HepG2 (cell line): Measurements from ENCODE around the gene TOP3B. TPM values are rescaled to one million over a fixed set of nuclear protein-coding genes. Genes with fewer than 3 reads are reported as not detected.

Experiments
- ATAC-seq: fragments of 200-7000 bp; cut with Tn5 transposase; 3 replicates; pipeline ENCODE4 v1.9.1; 2020; ENCODE audit warnings: mild to moderate bottlenecking, moderate library complexity
- BruUV-seq: library from RNA; stranded (reverse); fragments of 400-500 nt; replicated peaks from 2 replicates; lab custom pipeline; 2021; lab: Mats Ljungman, UMichigan
- CTCF ChIA-PET: fragments of 300-600 bp; formaldehyde crosslinking; extraction: SDS; loops from one replicate; lab custom pipeline; 2021; ENCODE audit warnings: low total read pairs, inconsistent platforms, low intra/inter-chr PET ratio; lab: Yijun Ruan, JAX
- POLR2A ChIA-PET: fragments of 350-600 bp; sonication (Branson Sonifier 250); formaldehyde crosslinking; loops from one replicate; lab custom pipeline; 2020; ENCODE audit warnings: antibody characterized with exemption, inconsistent platforms; lab: Yijun Ruan, JAX
- DNase-seq: peaks from one replicate; pipeline ENCODE4 v3.0.0-alpha.2; 2015; ENCODE audit warnings: low spot score
- FAIRE-seq: peaks from 3 replicates; lab custom pipeline; 2011; peaks lifted over from hg19 to GRCh38; lab: Jason Lieb, UNC
- H2AFZ ChIP-seq: one replicate; pipeline ENCODE4 v1.6.1; 2011; ENCODE audit warnings: low read length, inconsistent platforms
- H3K27ac ChIP-seq: fragments of 300-600 bp; 3 replicates; pipeline ENCODE4 v1.8.0; 2011; ENCODE audit warnings: mixed run types, mild to moderate bottlenecking, mixed read lengths, low read length, inconsistent platforms; ENCODE audit not compliant: insufficient read depth; ENCODE audit errors: extremely low read length
- H3K27me3 ChIP-seq, 2 experiments: fragments of 200-600 bp in 1 of 2; 2 replicates in 1 of 2; 3 replicates in 1 of 2; pipeline versions ENCODE4 v1.6.0 to v1.8.0; 2011; ENCODE audit warnings: low read length in 2 of 2, mild to moderate bottlenecking in 2 of 2, moderate library complexity in 2 of 2, inconsistent platforms in 1 of 2; ENCODE audit not compliant: insufficient read depth in 2 of 2, control insufficient read depth in 1 of 2
- H3K36me3 ChIP-seq, 2 experiments: fragments of 200-600 bp in 1 of 2; replicated peaks in 1 of 2; 2 replicates in 1 of 2; 3 replicates in 1 of 2; pipeline versions ENCODE4 v1.5.1 to v1.8.0; 2011; ENCODE audit warnings: low read length in 2 of 2, inconsistent platforms in 1 of 2; ENCODE audit not compliant: insufficient read depth in 2 of 2, control insufficient read depth in 1 of 2
- H3K4me1 ChIP-seq: 2 replicates; pipeline ENCODE4 v1.5.1; 2012; ENCODE audit warnings: low read length, inconsistent platforms; ENCODE audit not compliant: insufficient read depth
- H3K4me2 ChIP-seq: 2 replicates; pipeline ENCODE4 v1.6.0; 2011; ENCODE audit warnings: low read depth, low read length, inconsistent platforms
- H3K4me3 ChIP-seq, 3 experiments: fragments of 200-600 bp in 1 of 3; sonication (generic), shearing (Covaris generic) in 1 of 3; replicated peaks in 1 of 3; 2 replicates each; pipeline ENCODE4 v1.5.1; 2011 to 2016; ENCODE audit warnings: low read length in 3 of 3, inconsistent platforms in 2 of 3, low read depth in 2 of 3, mild to moderate bottlenecking in 2 of 3, control low read depth in 1 of 3, mixed read lengths in 1 of 3; ENCODE audit not compliant: insufficient read depth in 1 of 3
- H3K79me2 ChIP-seq: one replicate; pipeline ENCODE4 v1.6.1; 2011; ENCODE audit warnings: low read length, inconsistent platforms; ENCODE audit not compliant: insufficient read depth
- H3K9ac ChIP-seq: 2 replicates; pipeline ENCODE4 v1.6.0; 2011; ENCODE audit warnings: mild to moderate bottlenecking, low read depth, low read length, inconsistent platforms; ENCODE audit not compliant: insufficient read depth
- H3K9me3 ChIP-seq: 2 replicates; pipeline ENCODE4 v1.5.1; 2012; ENCODE audit warnings: mild to moderate bottlenecking, low read length
- H4K20me1 ChIP-seq: 2 replicates; pipeline ENCODE4 v1.6.0; 2011; ENCODE audit warnings: inconsistent platforms, mild to moderate bottlenecking, low read length, moderate library complexity; ENCODE audit not compliant: insufficient read depth
- GABPA ChIP-seq, 2 experiments: IDR thresholded peaks; 2 replicates each; pipeline ENCODE4 v1.6.1; 2011 to 2016; ENCODE audit warnings: low read depth in 2 of 2, low read length in 1 of 2, missing biosample characterization in 1 of 2, missing genetic modification characterization in 1 of 2
- HOXA5 ChIP-seq: sonication (generic); formaldehyde crosslinking; IDR thresholded peaks from 2 replicates; pipeline ENCODE4 v1.4.0; 2020; ENCODE audit warnings: missing genetic modification reagents
- HOXD1 ChIP-seq: sonication (generic); formaldehyde crosslinking; IDR thresholded peaks from 2 replicates; pipeline ENCODE4 v1.5.0; 2020; ENCODE audit warnings: missing genetic modification reagents
- LCORL ChIP-seq, 2 experiments: fragments of 450-650 bp in 1 of 2; sonication (generic) in 1 of 2; formaldehyde crosslinking in 1 of 2; IDR thresholded peaks; 2 replicates each; pipeline versions ENCODE4 v1.5.0 to v1.6.1; 2017 to 2020; ENCODE audit warnings: antibody characterized with exemption in 1 of 2, missing genetic modification reagents in 1 of 2
- MAF1 ChIP-seq: sonication (generic); formaldehyde crosslinking; IDR thresholded peaks from 2 replicates; pipeline ENCODE4 v1.5.0; 2020; ENCODE audit warnings: missing genetic modification reagents, borderline replicate concordance
- NFE2 ChIP-seq: sonication (generic); formaldehyde crosslinking; IDR thresholded peaks from 2 replicates; pipeline ENCODE4 v1.4.0; 2020; ENCODE audit warnings: missing genetic modification reagents
- ONECUT2 ChIP-seq: sonication (generic); formaldehyde crosslinking; IDR thresholded peaks from 2 replicates; pipeline ENCODE4 v1.4.0; 2020; ENCODE audit warnings: missing genetic modification reagents
- SIX4 ChIP-seq: sonication (generic); formaldehyde crosslinking; IDR thresholded peaks from 2 replicates; pipeline ENCODE4 v1.4.0; 2020; ENCODE audit warnings: missing genetic modification reagents
- SMAD1 ChIP-seq: sonication (generic); formaldehyde crosslinking; IDR thresholded peaks from 2 replicates; pipeline ENCODE4 v1.4.0; 2020; ENCODE audit warnings: missing genetic modification reagents, low read depth, mild to moderate bottlenecking, borderline replicate concordance
- ZBTB1 ChIP-seq: sonication (generic); formaldehyde crosslinking; IDR thresholded peaks from 2 replicates; pipeline ENCODE4 v1.4.0; 2020; ENCODE audit warnings: missing genetic modification reagents, borderline replicate concordance
- ZKSCAN8 ChIP-seq: IDR thresholded peaks from 2 replicates; pipeline ENCODE4 v1.6.1; 2016; ENCODE audit warnings: borderline replicate concordance, missing genetic modification reagents, missing compliant biosample characterization
- ZNF431 ChIP-seq: sonication (generic); formaldehyde crosslinking; IDR thresholded peaks from 2 replicates; pipeline ENCODE4 v1.9.0; 2022; ENCODE audit warnings: missing genetic modification reagents, low read depth, mild to moderate bottlenecking, borderline replicate concordance
- ZNF773 ChIP-seq: sonication (generic); formaldehyde crosslinking; IDR thresholded peaks from 2 replicates; pipeline ENCODE4 v1.4.0; 2020; ENCODE audit warnings: missing genetic modification reagents, borderline replicate concordance
- ZZZ3 ChIP-seq: sonication (generic); formaldehyde crosslinking; IDR thresholded peaks from 2 replicates; pipeline ENCODE4 v1.4.0; 2020; ENCODE audit warnings: missing genetic modification reagents, mild to moderate bottlenecking, borderline replicate concordance
- WGBS: methylation state at CpG from one replicate; pipeline ENCODE4 v1.1.6; 2017; ENCODE audit warnings: low lambda C conversion rate; 5-methylcytosine and 5-hydroxymethylcytosine counted together
- in situ Hi-C: cut with HindIII; loops from 2 replicates; pipeline ENCODE4 v1.10.0; 2017; ENCODE audit warnings: low pct_unique_long_range_greater_than_20kb; ENCODE audit not compliant: extremely low pct_ligation_motif_present
- intact Hi-C: fragments of 100-400 bp; cut with micrococcal nuclease; formaldehyde crosslinking; loops from one replicate; pipeline ENCODE4 v1.10.0; 2022; ENCODE audit not compliant: unreplicated experiment
- polyA plus RNA-seq, 8 experiments: library from polyadenylated mRNA; depleted of rRNA in 3 of 8; stranded (reverse) in 7 of 8; unstranded in 1 of 8; fragments of >200 nt; fragmentation: Illumina TruSeq in 4 of 8; extraction: Trizol in 4 of 8; gene quantifications; 2 replicates each; pipeline versions ENCODE4 v1.2.1 to v1.2.3, GENCODE V29; 2011 to 2016; ENCODE audit warnings: low read depth in 4 of 8, missing spikeins in 1 of 8, mixed read lengths in 1 of 8; ENCODE audit not compliant: insufficient read depth in 1 of 8
- total RNA-seq, 5 experiments: library from RNA; depleted of rRNA; stranded (reverse); fragments of >200 nt; fragmentation: Illumina TruSeq; extraction: Trizol; gene quantifications; 2 replicates each; pipeline ENCODE4 v1.2.3, GENCODE V29; 2016; ENCODE audit warnings: low read depth in 1 of 5
- TF ChIP-seq, protein P1 (sequence below): sonication (generic); formaldehyde crosslinking; IDR thresholded peaks from 2 replicates; pipeline ENCODE4 v1.4.0; 2020; ENCODE audit warnings: missing genetic modification reagents, borderline replicate concordance
- TF ChIP-seq, protein P2 (sequence below): sonication (generic); formaldehyde crosslinking; IDR thresholded peaks from 2 replicates; pipeline ENCODE4 v1.4.0; 2020; ENCODE audit warnings: missing genetic modification reagents
- TF ChIP-seq, protein P3 (sequence below): sonication (generic); formaldehyde crosslinking; IDR thresholded peaks from 2 replicates; pipeline ENCODE4 v1.5.1; 2020; ENCODE audit warnings: mild to moderate bottlenecking, missing genetic modification reagents, moderate library complexity
- TF ChIP-seq, protein P4 (sequence below): sonication (generic); formaldehyde crosslinking; IDR thresholded peaks from 2 replicates; pipeline ENCODE4 v1.4.0; 2020; ENCODE audit warnings: missing genetic modification reagents
- TF ChIP-seq, protein P5 (sequence below): IDR thresholded peaks from 2 replicates; pipeline ENCODE4 v1.6.1; 2018; ENCODE audit warnings: missing genetic modification reagents

The TOP3B gene
- total and polyA plus RNA-seq, 2 of the 13 experiments (the other 11 are each of a cell fraction or from before 2014, with no cell fraction given) = 28.5 to 29.7 TPM

DNA sequence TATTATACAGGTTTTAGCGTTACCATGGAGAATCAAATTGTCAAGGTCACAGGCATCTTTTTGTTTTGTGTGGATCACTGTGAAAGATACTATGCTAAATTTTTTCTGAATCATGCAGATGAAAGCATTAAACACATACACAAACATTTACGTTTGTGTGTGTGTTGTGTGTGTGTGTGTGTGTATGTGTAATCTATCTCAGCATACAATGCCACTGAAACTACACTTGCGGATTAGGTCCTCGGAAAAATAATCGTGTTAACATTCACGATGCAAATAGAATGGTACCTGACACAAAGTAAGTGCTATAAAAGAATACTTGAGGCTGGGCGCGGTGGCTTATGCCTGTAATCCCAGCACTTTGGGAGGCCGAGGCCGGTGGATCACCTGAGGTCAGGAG, 41.9 kb upstream of the TOP3B start:
- Histone ChIP-seq H3K9ac (no peak overlapping the region), H3K36me3 (no peaks in the 10 kb centered on the region), H3K4me3 (no peak overlapping the region), H3K4me1 (no peaks in the 10 kb centered on the region), H3K27ac (no peak overlapping the region), H4K20me1 (no peaks in the 10 kb centered on the region), H3K9me3 (no peaks in the 10 kb centered on the region), H3K27me3 (peaks cover 0 to 30% of the 10 kb centered on the region in 2 experiments; a peak in 4 of 5 replicates), H3K79me2 (no peaks in the 10 kb centered on the region), H2AFZ (no peak overlapping the region), H3K4me2 (no peak overlapping the region)
- in situ Hi-C loops = no loop called here
- no peak for FAIRE-seq
- ATAC-seq = no peak
- POLR2A ChIA-PET = no interaction called here
- CTCF ChIA-PET = no interaction called here
- no peak for DNase-seq
- WGBS = 51% methylated on average over 10 of the region's 10 CpGs
- BruUV-seq = no TSS peak
- intact Hi-C loops = no loop called here
- TF ChIP-seq, protein P1, sequence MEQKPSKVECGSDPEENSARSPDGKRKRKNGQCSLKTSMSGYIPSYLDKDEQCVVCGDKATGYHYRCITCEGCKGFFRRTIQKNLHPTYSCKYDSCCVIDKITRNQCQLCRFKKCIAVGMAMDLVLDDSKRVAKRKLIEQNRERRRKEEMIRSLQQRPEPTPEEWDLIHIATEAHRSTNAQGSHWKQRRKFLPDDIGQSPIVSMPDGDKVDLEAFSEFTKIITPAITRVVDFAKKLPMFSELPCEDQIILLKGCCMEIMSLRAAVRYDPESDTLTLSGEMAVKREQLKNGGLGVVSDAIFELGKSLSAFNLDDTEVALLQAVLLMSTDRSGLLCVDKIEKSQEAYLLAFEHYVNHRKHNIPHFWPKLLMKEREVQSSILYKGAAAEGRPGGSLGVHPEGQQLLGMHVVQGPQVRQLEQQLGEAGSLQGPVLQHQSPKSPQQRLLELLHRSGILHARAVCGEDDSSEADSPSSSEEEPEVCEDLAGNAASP (CRISPR knock-in tag) = no peak
- TF ChIP-seq ZKSCAN8 (CRISPR knock-in tag) (no peak), ZNF431 (CRISPR knock-in tag) (no peak), ZBTB1 (CRISPR knock-in tag) (no peak), ZNF773 (CRISPR knock-in tag) (no peak), GABPA (IDR thresholded peaks at IDR 0.05; ENCODE audit: low read depth, low read length) (no peak), GABPA (CRISPR knock-in tag; IDR thresholded peaks at IDR 0.05; ENCODE audit: low read depth) (no peak), SMAD1 (CRISPR knock-in tag) (no peak), HOXA5 (no peak), ZZZ3 (CRISPR knock-in tag) (no peak), ONECUT2 (CRISPR knock-in tag) (no peak), MAF1 (CRISPR knock-in tag) (no peak), SIX4 (no peak), NFE2 (CRISPR knock-in tag) (no peak), LCORL (IDR thresholded peaks at IDR 0.05) (no peak), LCORL (CRISPR knock-in tag; IDR thresholded peaks at IDR 0.05) (no peak), HOXD1 (CRISPR knock-in tag) (no peak)
- TF ChIP-seq, protein P2, sequence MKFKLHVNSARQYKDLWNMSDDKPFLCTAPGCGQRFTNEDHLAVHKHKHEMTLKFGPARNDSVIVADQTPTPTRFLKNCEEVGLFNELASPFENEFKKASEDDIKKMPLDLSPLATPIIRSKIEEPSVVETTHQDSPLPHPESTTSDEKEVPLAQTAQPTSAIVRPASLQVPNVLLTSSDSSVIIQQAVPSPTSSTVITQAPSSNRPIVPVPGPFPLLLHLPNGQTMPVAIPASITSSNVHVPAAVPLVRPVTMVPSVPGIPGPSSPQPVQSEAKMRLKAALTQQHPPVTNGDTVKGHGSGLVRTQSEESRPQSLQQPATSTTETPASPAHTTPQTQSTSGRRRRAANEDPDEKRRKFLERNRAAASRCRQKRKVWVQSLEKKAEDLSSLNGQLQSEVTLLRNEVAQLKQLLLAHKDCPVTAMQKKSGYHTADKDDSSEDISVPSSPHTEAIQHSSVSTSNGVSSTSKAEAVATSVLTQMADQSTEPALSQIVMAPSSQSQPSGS (CRISPR knock-in tag) = no peak
- TF ChIP-seq, protein P3, sequence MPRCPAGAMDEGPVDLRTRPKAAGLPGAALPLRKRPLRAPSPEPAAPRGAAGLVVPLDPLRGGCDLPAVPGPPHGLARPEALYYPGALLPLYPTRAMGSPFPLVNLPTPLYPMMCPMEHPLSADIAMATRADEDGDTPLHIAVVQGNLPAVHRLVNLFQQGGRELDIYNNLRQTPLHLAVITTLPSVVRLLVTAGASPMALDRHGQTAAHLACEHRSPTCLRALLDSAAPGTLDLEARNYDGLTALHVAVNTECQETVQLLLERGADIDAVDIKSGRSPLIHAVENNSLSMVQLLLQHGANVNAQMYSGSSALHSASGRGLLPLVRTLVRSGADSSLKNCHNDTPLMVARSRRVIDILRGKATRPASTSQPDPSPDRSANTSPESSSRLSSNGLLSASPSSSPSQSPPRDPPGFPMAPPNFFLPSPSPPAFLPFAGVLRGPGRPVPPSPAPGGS (CRISPR knock-in tag) = no peak
- TF ChIP-seq, protein P4, sequence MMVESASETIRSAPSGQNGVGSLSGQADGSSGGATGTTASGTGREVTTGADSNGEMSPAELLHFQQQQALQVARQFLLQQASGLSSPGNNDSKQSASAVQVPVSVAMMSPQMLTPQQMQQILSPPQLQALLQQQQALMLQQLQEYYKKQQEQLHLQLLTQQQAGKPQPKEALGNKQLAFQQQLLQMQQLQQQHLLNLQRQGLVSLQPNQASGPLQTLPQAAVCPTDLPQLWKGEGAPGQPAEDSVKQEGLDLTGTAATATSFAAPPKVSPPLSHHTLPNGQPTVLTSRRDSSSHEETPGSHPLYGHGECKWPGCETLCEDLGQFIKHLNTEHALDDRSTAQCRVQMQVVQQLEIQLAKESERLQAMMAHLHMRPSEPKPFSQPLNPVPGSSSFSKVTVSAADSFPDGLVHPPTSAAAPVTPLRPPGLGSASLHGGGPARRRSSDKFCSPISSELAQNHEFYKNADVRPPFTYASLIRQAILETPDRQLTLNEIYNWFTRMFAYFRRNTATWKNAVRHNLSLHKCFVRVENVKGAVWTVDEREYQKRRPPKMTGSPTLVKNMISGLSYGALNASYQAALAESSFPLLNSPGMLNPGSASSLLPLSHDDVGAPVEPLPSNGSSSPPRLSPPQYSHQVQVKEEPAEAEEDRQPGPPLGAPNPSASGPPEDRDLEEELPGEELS = no peak
- TF ChIP-seq, protein P5, sequence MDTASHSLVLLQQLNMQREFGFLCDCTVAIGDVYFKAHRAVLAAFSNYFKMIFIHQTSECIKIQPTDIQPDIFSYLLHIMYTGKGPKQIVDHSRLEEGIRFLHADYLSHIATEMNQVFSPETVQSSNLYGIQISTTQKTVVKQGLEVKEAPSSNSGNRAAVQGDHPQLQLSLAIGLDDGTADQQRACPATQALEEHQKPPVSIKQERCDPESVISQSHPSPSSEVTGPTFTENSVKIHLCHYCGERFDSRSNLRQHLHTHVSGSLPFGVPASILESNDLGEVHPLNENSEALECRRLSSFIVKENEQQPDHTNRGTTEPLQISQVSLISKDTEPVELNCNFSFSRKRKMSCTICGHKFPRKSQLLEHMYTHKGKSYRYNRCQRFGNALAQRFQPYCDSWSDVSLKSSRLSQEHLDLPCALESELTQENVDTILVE (CRISPR knock-in tag) = no peak
